GM21526 (cell line): Measurements from ENCODE around the gene IQCF5.
"Not testable (repeated sequence)": the region's sequence is repeated elsewhere in the genome, so short reads cannot be mapped to it uniquely, and the experiment has no call there.

Experiments used
- ATAC-seq: cut with Tn5 transposase; IDR thresholded peaks from one replicate; pipeline ENCODE4 v1.9.1; 2021; ENCODE audit warnings: moderate library complexity; ENCODE audit not compliant: unreplicated experiment, low FRiP score

The IQCF5 gene

GRCh38 chr3:51873253-51873766, 2.1 kb downstream of the IQCF5 start:
- ATAC-seq, result no peak

- ATAC-seq, result no peak
These were observed 6.1 kb downstream of the IQCF5 start for GRCh38 chr3:51869304-51869703.

DNA sequence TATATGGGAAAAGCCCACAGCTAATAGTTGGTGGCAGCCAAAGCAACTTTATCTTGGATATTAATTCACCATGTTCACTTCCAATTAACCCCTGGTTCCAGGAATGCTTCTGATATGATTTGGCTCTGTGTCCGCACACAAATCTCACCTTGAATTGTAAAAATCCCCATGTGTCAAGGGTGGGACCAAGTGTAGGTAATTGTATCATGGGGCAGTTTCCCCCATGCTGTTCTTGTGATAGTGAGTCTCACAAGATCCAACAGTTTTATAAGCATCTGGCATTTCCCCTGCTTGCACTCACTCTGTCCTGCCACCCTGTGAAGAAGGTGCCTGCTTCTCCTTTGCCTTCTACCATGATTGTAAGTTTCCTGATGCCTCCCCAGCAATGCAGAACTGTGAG, 6.5 kb downstream of the IQCF5 start:
- ATAC-seq, result not testable (repeated sequence)

DNA sequence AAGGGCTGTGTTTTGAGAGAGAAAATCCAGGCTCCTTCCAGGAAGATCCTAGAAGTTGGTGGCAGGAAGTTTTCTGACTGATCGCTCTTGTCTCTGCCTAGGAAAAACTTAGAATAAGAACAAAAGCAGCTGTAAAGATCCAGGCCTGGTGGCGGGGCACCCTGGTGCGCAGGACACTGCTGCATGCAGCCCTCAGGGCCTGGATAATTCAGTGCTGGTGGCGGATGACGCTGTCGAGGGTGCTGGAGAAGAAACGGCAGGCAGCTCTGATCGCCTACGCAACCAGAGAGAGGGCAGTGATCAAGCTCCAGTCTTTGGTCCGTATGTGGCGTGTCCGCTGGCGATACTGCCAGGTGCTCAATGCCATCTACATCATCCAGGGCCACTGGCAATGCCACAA, 12.5 kb downstream of the IQCF5 start:
- ATAC-seq, result no peak

DNA sequence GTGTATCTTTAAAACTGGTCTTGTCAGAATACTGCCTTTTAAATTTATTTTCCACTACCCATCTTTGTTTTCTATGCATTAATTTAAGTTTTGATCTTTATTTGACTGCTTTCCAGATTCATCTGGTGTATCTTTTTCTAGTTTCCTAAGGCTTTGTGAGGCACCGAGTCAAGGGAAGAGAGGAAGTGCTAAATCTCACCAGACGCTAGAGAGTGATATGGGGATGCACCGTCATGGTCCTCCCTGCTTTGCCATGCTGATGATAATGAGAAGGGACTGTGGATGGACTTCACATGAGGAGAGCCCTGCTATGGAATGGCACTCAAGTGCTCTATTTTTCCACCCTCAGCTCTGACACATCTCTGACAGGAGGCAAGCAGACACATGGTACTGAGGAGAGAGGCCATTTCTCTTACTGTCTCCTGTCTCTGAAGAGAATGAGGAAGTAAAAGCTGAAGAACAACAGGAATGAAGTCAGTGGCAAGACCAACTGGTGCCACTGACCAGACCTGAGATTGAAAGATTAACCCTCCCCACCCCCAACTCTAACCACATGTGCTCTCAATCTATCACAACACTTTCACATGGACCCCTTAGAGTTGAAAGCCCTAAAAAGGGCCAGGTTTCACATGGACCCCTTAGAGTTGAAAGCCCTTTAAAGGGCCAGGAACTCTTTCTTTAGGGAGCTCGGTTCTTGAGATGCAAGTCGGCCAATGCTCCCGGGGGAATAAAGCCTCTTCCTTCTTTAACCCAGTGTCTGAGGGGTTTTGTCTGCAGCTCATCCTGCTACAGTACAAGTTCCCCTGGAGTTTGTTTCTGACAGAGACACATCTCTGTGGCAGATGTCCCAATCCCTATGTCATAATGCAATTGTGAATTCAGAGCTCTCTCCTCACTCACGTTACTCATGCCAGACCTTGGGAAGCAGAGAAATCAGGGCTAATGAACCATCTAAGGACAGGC, 14.4 kb downstream of the IQCF5 start, which contains the start of gene IQCF2:
IQCF2 (plus strand) TSS at position 913 of the 963 bp plus-strand sequence. CDS start 52 bp downstream, outside the sequence.
- ATAC-seq, result no peak

GRCh38 chr3:51855411-51855810, 20.0 kb downstream of the IQCF5 start:
- ATAC-seq, result not testable (repeated sequence)

- no peak for ATAC-seq
These were observed 30.3 kb downstream of the IQCF5 start for GRCh38 chr3:51845129-51845528.

GRCh38 chr3:51836606-51837005, 38.8 kb downstream of the IQCF5 start:
- ATAC-seq, result no peak

DNA sequence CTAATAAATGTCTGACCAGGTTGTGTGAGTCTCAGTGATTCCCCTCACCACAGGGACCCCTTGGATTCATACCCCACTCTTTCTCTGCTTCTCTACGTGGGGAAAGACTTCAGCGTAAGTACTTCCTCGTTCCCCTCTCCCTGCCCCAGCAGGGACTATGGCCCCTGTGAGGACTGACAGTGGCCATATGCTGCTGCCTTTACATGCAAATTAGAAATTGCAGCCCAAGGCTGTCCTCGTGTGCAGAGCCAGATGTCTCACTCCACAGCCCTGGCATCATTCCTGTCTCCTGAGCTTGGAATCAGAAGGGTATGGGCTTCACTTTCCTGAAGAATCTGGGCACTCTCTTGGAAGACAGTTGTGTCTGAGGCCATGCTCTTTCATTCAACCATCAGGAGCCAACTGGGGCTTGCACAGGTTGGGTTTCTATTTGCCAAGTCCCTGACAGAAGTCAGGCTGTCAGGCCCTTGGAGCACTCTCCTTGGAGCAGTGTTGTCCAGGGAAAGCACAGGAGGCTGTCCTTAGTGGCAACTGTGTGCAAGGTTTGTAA, 44.5 kb downstream of the IQCF5 start:
- no peak for ATAC-seq

DNA sequence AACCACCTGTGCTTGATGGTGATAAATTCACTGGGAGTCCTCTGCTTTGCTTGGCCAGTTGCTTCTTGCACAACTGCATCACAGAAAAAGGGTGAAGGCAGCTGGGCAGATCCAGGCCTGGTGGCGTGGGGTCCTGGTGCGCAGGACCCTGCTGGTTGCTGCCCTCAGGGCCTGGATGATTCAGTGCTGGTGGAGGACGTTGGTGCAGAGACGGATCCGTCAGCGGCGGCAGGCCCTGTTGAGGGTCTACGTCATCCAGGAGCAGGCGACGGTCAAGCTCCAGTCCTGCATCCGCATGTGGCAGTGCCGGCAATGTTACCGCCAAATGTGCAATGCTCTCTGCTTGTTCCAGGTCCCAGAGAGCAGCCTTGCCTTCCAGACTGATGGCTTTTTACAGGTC, 45.1 kb downstream of the IQCF5 start:
- no peak for ATAC-seq

- ATAC-seq, result no peak
These were observed 47.1 kb downstream of the IQCF5 start for GRCh38 chr3:51828297-51828696.
